IPS DF 4.7 (cell line): ENCODE data around the gene C10orf67.

ENCODE experiments used
- DNase-seq: peaks from one replicate; pipeline ENCODE4 v3.0.0-alpha.2; 2013; ENCODE audit warnings: low spot score; ENCODE audit errors: extremely low read depth

C10orf67 gene

DNA sequence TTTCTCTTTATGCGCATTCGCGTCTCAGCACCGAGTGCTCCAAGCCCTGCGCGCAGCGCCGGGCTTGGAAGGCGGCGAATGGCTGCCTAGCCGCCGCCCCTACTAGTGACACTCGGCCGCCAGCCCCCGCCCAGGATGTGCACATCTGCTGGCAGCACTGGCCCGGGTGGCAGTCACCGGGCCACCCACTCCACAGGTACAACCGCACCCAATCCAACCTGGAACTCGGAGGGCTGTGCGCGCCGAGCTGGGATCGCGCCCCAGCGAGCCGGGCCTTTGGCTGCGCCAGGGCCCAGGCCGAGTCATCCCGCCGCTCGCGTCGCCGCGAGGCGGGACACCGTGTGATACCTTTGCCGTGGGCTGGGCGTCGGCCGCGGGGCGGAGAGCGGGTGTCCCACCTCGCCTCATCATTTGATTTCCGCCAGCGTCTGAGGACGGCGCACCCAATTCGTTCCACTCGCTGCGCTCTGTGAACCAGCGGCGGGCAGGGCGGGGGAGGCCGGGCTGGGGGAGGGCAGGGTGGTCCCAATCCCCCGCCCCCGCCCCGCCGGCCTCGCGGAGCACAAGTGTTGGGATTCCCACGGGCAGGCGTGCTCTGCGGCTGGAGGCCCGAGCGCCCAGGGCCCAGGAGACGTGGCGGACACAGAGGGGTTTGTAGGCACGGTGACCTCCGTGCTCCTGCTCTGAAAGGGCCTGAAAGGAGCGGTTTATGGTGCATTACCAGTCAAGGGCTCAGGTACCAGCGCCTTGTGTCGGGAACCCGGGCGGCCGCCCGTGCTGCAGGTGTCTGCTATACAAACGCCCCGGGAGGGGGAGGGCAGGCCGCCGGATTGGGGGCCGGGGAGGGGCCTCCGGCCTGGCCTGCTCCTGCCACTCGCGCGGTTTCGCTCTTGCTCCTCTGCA, 170.3 kb downstream of the C10orf67 start:
- no peak for DNase-seq

DNA sequence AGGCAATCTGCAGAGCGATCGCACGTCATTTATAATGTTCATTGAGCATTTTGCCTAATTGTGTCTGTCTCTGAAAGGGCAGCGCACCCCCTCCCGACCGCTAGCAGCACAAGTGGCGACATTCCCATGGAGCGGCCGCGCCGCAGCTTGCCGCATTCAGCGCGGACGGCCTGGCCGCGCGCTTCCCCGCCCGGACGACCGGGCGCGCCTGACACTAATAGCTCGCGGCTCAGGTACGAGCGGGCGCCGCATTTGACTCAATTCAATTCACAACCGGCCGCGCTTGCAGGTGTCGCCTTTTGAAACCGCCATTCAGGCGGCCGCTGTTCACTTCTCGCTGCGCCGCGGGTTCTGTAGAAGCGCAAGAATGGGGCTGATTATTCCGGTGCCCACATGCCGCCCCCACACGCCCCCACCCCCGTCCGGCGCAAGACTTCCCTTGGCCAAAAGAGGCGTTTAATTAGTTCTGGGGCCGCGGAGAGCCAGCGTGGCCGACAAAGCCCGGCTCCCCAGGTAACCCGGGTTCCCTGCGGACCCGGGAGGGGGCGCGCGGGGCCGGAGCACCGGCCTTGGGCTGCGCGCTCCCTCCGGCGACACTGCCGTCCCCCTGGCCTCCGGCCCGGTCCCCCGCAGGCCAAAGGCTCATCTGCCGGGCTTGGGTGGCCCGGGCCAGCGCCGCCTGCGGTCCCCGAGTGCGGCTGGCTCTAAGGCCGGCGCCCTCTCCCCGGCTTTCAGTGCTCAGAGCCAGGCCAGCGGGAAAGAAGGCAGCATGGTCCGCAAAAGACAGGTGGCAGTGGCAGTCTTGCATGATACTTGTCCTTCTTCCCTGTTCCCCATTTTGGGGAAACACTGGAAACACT, 171.2 kb downstream of the C10orf67 start:
- no peak for DNase-seq

DNA sequence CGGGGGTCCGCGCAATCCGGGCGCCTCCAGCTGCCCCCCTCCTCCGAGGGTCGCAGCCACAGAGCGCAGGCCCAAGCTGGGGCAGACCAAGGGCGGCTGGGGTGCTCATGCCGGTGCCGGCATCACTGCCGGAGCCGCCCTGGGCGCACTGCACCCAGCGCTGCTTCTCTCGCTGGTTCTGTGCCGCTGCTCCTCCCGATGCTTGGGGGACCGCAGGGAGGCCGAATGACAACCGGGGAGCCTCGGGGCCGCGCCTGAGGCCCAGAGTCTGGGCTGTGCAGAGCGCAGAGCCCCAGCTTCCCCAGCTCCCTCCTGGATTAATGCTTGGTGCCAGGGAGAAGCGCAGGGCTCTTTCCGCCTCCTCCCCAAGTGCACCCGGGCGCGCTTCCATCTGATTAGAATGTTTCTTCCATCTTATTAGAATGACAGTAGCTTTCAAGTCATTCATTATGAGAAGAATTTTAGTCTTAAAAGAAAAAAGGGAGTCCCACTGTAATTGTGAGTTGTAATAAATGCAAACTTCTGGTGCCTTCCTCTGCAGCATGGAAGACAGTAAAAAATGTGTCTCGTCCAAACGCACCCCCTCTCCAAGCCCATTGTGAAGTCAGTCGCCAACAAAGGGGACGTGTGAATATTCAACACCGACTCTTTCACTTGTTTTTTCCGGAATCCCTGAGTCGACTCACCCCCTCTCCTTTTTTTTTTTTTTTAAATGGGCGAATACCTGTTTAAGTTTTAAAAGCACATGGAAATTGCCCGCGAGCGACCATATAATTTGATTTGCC, 172.0 kb downstream of the C10orf67 start:
- DNase-seq, result no peak

DNA sequence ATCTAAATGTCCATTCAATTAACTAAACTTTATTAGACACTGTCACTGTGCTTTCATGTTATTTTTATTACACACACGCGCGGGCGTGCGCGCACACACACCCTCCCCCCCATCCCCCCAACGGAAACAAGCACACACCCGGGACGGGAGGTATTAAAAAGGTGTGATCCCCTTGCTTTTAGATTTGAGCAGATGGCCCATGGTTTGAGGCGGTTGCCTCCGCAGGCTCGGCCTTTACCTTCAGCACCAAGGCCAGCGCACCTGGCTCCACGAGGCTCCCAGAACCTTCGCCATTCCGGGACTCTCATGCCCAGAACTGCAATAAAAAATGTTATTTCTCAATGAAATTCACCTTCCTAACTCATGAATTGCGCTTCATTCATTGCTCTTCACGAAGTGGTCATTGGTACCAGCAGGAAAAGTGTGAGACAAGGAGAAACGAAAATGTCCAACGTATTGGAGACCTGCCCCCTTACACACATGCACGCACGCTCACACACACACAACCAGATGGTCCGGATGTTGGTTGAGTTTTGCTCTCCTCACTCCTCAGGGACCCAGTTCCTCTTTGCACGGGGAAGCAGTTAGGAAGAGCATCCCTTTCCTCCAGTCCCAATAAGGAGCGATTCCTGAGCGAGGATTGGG, 173.2 kb downstream of the C10orf67 start:
- DNase-seq, result no peak

DNA sequence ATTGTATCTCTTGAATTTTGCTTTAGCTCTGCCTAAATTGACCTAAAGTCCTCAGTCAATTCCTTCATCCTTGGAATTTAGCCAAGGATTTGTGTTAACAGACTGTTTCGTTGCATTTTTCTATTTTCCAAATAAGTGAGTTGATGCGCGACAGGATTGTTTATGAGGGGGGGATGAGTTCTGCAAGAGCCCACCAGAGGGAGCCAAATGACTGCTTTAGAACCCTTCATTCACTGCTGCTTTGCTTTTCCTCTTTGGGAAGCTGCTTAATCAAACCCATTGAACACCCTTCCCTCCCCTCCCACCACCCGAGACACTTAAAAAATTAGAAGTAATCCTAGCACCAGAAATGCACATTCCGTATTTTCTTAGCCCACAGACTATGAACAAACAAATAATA, 186.2 kb downstream of the C10orf67 start:
- no peak for DNase-seq

DNA sequence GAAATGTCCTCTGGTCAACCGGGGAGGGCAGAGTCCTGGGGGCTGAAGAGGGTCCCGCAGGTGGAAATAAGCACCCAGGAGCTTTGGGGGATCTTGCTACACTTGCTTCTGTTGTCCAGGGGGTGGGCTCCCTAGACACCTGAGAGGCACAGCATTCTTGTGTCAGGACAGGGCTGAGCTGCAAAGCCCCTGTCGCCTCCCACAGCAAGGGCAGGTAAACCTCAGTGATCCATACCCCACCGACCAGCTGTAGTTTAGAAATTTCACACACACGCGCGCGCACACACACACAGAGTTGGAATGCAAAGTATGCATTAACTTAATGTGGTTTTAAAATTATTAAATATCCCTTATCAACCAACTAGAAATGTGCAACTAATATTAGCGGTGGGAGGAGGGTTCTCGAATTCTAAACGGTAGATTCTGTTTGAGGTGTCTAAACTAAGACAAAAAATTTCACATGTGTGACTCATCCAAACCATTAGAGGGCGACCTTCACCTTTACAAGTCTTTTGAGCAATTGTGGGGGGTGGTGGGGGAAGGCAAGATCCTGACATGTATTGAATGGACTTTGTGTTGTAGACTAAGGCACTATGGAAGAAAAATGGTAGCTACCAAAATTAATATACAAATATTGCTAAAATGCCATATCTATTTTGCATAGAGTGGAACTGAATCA, 186.8 kb downstream of the C10orf67 start:
- DNase-seq, result no peak

DNA sequence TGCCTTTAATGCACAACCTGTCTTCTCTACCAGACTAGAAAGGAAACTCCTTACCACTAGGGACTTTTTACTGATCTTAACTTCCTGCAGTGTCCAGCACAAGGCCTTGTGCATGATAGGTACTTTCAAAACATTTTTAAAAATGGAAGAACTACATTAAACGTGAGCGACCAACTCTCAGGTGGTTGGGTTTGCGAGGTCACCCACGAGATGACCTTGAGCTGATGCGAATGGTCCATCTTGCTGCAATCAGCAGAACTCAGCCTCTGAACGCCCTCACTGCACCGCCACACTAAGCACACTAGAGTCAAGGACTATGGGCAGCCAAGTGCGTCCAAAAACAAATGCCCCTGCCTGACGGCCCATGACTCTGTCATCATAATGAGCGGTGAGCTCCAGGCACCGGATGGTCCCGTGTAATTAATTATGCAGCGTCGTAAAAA, 187.3 kb downstream of the C10orf67 start:
- DNase-seq, result no peak

DNA sequence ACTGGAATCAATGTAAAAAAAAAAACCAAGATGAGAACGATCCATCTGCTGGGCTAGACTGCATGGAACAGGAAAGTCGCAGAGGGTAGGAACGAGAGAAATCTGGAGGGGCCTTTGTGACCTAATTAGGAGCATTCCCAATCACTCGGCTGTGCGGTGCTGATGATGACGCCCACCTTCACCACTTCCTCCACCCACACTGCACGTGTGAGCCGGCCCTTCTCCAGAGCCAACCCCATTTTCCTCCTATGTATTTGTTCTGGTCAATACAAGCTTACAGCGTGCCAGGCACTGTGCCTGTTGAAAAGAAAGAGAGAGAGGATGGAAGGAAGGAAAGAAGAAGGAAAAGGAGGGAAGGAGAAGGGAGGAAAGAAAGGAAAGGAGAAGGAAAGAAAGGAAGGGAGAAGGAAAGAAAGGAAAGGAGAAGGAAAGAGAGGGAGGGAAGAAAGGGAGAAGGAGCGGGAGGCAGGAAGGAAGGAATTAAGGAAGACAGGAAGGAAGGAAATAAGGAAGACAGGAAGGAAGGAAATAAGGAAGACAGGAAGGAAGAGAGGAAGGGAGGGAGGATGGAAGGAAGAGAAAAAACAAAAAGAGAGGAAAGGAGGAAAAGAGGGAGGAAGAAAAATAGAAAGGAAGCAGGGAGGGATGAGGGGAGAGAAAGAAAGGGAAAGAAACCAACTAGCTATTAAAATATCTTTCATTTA, 188.0 kb downstream of the C10orf67 start:
- no peak for DNase-seq

DNA sequence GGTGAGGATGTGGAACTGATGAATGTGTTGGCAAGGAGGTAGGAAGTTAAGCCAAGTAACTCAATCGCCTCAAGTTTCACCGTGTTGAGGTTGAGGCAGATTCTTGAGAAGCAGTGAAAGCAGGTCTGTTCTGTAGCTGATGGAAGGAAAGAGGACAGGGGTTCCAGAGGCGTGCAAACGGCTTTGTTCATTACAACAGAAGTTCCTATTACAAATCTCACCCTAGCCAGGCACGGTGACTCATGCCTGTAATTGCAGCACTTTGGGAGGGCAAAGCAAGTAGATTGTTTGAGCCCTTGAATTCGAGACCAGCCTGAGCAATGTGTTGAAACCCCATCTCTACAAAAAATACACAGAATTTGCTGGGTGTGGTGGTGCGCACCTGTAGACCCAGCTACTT, 189.4 kb downstream of the C10orf67 start:
- DNase-seq, result no peak
